SK-N-SH treated with all-trans-retinoic acid at 6 μM for 48 hours (cell line): Measurements from ENCODE around the gene GRM7.

Experiments used
- ATAC-seq: fragments of 200-7000 bp; cut with Tn5 transposase; 3 replicates; pipeline ENCODE4 v1.9.1; 2020; ENCODE audit warnings: mild to moderate bottlenecking, moderate library complexity
- BACH2 ChIP-seq: fragments of 250-450 bp; sonication (Bioruptor Pico); IDR thresholded peaks from 2 replicates; pipeline ENCODE4 v1.9.0; 2021; ENCODE audit warnings: mild to moderate bottlenecking, borderline replicate concordance
- ESRRG ChIP-seq: fragments of 250-450 bp; sonication (Bioruptor Pico); IDR thresholded peaks from 2 replicates; pipeline ENCODE4 v1.6.1; 2021; ENCODE audit warnings: mild to moderate bottlenecking
- GLIS3 ChIP-seq: fragments of 250-450 bp; sonication (Bioruptor Pico); IDR thresholded peaks from 2 replicates; pipeline ENCODE4 v1.5.0; 2020; ENCODE audit warnings: mild to moderate bottlenecking, moderate library complexity
- ISL1 ChIP-seq: fragments of 250-450 bp; sonication (Bioruptor Pico); IDR thresholded peaks from 2 replicates; pipeline ENCODE4 v2.1.2; 2022; ENCODE audit warnings: mild to moderate bottlenecking, moderate library complexity
- OSR1 ChIP-seq: fragments of 250-450 bp; sonication (Bioruptor Pico); IDR thresholded peaks from 2 replicates; pipeline ENCODE4 v1.8.0; 2022; ENCODE audit warnings: moderate library complexity, mild to moderate bottlenecking, inconsistent platforms
- PPARA ChIP-seq: fragments of 250-450 bp; sonication (Bioruptor Pico); IDR thresholded peaks from 2 replicates; pipeline ENCODE4 v1.5.0; 2020; ENCODE audit warnings: mild to moderate bottlenecking, borderline replicate concordance
- RARB ChIP-seq: fragments of 250-450 bp; sonication (Bioruptor Pico); IDR thresholded peaks from 2 replicates; pipeline ENCODE4 v1.8.0; 2021; ENCODE audit warnings: mild to moderate bottlenecking, moderate library complexity
- SNAI2 ChIP-seq: fragments of 250-450 bp; sonication (Bioruptor Pico); IDR thresholded peaks from 2 replicates; pipeline ENCODE4 v1.5.0; 2020; ENCODE audit warnings: mild to moderate bottlenecking, moderate library complexity
- TCF4 ChIP-seq: fragments of 250-450 bp; sonication (Bioruptor Pico); IDR thresholded peaks from 2 replicates; pipeline ENCODE4 v1.8.0; 2021; ENCODE audit warnings: mild to moderate bottlenecking, moderate library complexity, borderline replicate concordance
- TOX ChIP-seq: fragments of 250-450 bp; sonication (Bioruptor Pico); IDR thresholded peaks from 2 replicates; pipeline ENCODE4 v1.8.0; 2021; ENCODE audit warnings: mild to moderate bottlenecking, moderate library complexity, borderline replicate concordance
- ZC3H10 ChIP-seq: fragments of 250-450 bp; sonication (Bioruptor Pico); IDR thresholded peaks from 2 replicates; pipeline ENCODE4 v1.5.1; 2021; ENCODE audit warnings: mild to moderate bottlenecking, moderate library complexity
- ZFP3 ChIP-seq: fragments of 250-450 bp; sonication (Bioruptor Pico); IDR thresholded peaks from 2 replicates; pipeline ENCODE4 v1.5.0; 2020; ENCODE audit warnings: mild to moderate bottlenecking, moderate library complexity
- ZFP30 ChIP-seq: fragments of 450-650 bp; formaldehyde crosslinking; IDR thresholded peaks from 2 replicates; pipeline ENCODE4 v1.5.0; 2022; ENCODE audit warnings: mild to moderate bottlenecking, moderate library complexity
- ZNF70 ChIP-seq: fragments of 450-650 bp; formaldehyde crosslinking; IDR thresholded peaks from 2 replicates; pipeline ENCODE4 v1.5.0; 2020; ENCODE audit warnings: mild to moderate bottlenecking, moderate library complexity
- ZNF8 ChIP-seq: fragments of 450-650 bp; formaldehyde crosslinking; IDR thresholded peaks from 2 replicates; pipeline ENCODE4 v1.5.0; 2020; ENCODE audit warnings: mild to moderate bottlenecking, moderate library complexity
- TF ChIP-seq, protein P1 (sequence below): fragments of 250-450 bp; sonication (Bioruptor Pico); IDR thresholded peaks from 2 replicates; pipeline ENCODE4 v1.5.0; 2020; ENCODE audit warnings: mild to moderate bottlenecking, moderate library complexity
- TF ChIP-seq, protein P2 (sequence below): fragments of 250-450 bp; sonication (Bioruptor Pico); IDR thresholded peaks from 2 replicates; pipeline ENCODE4 v1.8.0; 2021; ENCODE audit warnings: low read depth, mild to moderate bottlenecking, moderate library complexity, borderline replicate concordance
- TF ChIP-seq, protein P3 (sequence below): fragments of 250-450 bp; sonication (Bioruptor Pico); IDR thresholded peaks from 2 replicates; pipeline ENCODE4 v1.5.1; 2020; ENCODE audit warnings: low read depth, mild to moderate bottlenecking, moderate library complexity
- TF ChIP-seq, protein P4 (sequence below): fragments of 250-450 bp; sonication (Bioruptor Pico); IDR thresholded peaks from 2 replicates; pipeline ENCODE4 v1.5.1; 2021; ENCODE audit warnings: mild to moderate bottlenecking, moderate library complexity
- TF ChIP-seq, protein P5 (sequence below): fragments of 250-450 bp; sonication (Bioruptor Pico); IDR thresholded peaks from 2 replicates; pipeline ENCODE4 v1.8.0; 2020; ENCODE audit warnings: mild to moderate bottlenecking, moderate library complexity, borderline replicate concordance

GRM7 gene

DNA sequence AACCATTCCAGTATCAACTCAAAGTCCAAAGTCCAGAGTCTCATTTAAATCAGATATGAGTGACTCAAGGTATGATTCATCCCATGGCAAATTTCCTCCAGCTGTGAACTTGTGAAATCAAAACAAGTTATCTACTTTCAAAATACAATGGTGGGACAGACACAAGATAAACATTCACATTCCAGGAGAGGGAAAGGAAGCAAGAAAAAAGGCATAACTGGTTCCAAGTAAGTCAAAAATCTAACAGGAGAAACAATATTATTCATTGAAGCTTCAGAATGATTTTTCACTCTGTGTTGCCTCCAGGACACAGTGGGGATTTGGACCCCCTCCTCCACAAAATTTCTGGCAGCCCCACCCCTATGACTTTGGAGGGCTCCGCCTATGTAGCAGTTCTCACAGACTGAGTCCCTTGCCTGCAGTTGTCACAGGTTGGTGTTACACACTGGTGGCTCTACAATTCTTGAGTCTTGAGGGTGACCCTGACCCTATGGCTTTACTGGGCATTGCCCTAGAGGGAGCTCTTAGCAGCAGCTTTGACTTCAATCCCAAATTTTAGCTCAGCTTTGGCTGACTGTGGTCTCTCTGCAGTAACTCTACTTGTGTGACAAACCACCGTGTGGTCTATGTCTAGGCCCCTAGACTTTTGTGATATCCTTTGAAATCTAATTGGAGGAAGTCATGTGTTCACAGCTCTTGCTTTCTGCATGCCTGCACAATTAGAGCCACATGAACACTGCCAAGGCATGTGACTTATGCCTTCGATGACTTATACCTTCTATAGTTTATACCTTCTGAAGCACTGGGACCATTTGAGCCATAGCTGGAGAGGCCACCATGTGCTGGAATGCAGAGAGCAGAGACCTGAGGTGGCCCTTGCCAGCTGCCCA, 644.2 kb downstream of the GRM7 start:
- no peak for ATAC-seq
- 0 out of 2 replicates have a peak, but pooled peaks have one; percentile 33 for TF ChIP-seq ISL1 (CRISPR knock-in tag)
- TF ChIP-seq, protein P1, sequence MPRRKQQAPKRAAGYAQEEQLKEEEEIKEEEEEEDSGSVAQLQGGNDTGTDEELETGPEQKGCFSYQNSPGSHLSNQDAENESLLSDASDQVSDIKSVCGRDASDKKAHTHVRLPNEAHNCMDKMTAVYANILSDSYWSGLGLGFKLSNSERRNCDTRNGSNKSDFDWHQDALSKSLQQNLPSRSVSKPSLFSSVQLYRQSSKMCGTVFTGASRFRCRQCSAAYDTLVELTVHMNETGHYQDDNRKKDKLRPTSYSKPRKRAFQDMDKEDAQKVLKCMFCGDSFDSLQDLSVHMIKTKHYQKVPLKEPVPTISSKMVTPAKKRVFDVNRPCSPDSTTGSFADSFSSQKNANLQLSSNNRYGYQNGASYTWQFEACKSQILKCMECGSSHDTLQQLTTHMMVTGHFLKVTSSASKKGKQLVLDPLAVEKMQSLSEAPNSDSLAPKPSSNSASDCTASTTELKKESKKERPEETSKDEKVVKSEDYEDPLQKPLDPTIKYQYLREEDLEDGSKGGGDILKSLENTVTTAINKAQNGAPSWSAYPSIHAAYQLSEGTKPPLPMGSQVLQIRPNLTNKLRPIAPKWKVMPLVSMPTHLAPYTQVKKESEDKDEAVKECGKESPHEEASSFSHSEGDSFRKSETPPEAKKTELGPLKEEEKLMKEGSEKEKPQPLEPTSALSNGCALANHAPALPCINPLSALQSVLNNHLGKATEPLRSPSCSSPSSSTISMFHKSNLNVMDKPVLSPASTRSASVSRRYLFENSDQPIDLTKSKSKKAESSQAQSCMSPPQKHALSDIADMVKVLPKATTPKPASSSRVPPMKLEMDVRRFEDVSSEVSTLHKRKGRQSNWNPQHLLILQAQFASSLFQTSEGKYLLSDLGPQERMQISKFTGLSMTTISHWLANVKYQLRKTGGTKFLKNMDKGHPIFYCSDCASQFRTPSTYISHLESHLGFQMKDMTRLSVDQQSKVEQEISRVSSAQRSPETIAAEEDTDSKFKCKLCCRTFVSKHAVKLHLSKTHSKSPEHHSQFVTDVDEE (CRISPR knock-in tag): no peak

DNA sequence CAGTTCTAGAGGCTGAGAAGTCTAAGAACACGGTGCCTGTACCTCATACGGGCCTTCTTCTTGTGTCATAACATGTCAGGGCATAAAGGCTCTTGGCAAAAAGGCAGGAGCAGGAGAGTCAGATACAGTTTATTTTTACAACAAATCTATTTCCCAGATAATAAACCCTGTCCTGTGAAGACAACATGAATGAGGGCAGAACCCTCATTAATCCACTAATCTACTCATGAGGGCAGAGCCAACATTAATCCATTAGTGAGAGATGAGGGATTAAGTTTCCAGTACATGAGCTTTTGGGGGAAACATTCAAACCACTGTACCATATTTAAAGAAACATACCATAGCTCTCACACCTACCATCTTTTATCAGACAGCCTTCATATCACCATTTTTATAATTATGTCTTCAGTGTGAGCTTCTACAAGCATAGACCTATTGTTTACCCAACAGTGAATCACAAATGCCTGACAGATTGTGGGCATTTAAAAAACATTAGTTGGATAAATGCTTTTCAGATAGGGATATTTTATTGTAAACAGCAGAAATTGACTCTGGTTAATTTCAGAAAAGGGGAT, 645.8 kb downstream of the GRM7 start:
- no peak for ATAC-seq
- TF ChIP-seq ZFP30 (CRISPR knock-in tag): no peak
- TF ChIP-seq, protein P2, sequence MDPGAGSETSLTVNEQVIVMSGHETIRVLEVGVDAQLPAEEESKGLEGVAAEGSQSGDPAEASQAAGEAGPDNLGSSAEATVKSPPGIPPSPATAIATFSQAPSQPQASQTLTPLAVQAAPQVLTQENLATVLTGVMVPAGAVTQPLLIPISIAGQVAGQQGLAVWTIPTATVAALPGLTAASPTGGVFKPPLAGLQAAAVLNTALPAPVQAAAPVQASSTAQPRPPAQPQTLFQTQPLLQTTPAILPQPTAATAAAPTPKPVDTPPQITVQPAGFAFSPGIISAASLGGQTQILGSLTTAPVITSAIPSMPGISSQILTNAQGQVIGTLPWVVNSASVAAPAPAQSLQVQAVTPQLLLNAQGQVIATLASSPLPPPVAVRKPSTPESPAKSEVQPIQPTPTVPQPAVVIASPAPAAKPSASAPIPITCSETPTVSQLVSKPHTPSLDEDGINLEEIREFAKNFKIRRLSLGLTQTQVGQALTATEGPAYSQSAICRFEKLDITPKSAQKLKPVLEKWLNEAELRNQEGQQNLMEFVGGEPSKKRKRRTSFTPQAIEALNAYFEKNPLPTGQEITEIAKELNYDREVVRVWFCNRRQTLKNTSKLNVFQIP (CRISPR knock-in tag): no peak
- TF ChIP-seq ZNF70 (CRISPR knock-in tag): no peak
- TF ChIP-seq, protein P3, sequence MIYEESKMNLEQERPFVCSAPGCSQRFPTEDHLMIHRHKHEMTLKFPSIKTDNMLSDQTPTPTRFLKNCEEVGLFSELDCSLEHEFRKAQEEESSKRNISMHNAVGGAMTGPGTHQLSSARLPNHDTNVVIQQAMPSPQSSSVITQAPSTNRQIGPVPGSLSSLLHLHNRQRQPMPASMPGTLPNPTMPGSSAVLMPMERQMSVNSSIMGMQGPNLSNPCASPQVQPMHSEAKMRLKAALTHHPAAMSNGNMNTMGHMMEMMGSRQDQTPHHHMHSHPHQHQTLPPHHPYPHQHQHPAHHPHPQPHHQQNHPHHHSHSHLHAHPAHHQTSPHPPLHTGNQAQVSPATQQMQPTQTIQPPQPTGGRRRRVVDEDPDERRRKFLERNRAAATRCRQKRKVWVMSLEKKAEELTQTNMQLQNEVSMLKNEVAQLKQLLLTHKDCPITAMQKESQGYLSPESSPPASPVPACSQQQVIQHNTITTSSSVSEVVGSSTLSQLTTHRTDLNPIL (CRISPR knock-in tag): no peak
- TF ChIP-seq BACH2 (CRISPR knock-in tag): no peak
- no peak for TF ChIP-seq TCF4
- TF ChIP-seq TOX (CRISPR knock-in tag): no peak
- no peak for TF ChIP-seq PPARA (CRISPR knock-in tag)
- no peak for TF ChIP-seq RARB (CRISPR knock-in tag)
- no peak for TF ChIP-seq OSR1
- no peak for TF ChIP-seq GLIS3 (CRISPR knock-in tag)
- TF ChIP-seq SNAI2: no peak
- TF ChIP-seq ISL1 (CRISPR knock-in tag): no peak
- no peak for TF ChIP-seq ZFP3
- TF ChIP-seq ZNF8 (CRISPR knock-in tag): no peak
- no peak for TF ChIP-seq ZC3H10 (CRISPR knock-in tag)

DNA sequence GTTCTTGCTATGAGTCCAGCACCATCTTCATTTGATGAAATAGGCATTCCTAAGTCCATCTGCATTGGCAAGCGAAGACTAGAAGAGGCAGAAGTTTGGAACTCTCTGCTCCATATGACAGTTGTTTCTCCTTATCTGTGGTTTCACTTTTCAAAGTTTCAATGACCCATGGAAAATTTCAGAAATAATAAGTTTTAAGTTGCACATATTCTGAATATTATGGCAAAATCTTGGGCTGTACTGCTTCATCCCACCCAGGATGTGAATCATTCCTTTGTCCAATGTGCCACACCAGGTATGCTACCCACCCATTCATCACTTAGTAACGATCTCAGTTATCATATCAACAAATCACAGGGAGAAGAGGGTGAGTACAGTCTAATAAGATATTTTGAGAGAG, 647.9 kb downstream of the GRM7 start:
- no peak for ATAC-seq
- TF ChIP-seq TCF4 (no peak), ZFP3 (no peak), PPARA (CRISPR knock-in tag) (no peak), GLIS3 (CRISPR knock-in tag) (no peak), ZNF8 (CRISPR knock-in tag) (no peak), ISL1 (CRISPR knock-in tag) (no peak), ESRRG (no peak), TOX (CRISPR knock-in tag) (no peak), OSR1 (no peak), ZFP30 (CRISPR knock-in tag) (no peak)
- TF ChIP-seq, protein P2 (CRISPR knock-in tag): no peak
- TF ChIP-seq, protein P4, sequence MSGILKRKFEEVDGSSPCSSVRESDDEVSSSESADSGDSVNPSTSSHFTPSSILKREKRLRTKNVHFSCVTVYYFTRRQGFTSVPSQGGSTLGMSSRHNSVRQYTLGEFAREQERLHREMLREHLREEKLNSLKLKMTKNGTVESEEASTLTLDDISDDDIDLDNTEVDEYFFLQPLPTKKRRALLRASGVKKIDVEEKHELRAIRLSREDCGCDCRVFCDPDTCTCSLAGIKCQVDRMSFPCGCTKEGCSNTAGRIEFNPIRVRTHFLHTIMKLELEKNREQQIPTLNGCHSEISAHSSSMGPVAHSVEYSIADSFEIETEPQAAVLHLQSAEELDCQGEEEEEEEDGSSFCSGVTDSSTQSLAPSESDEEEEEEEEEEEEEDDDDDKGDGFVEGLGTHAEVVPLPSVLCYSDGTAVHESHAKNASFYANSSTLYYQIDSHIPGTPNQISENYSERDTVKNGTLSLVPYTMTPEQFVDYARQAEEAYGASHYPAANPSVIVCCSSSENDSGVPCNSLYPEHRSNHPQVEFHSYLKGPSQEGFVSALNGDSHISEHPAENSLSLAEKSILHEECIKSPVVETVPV (CRISPR knock-in tag): no peak
- TF ChIP-seq, protein P5, sequence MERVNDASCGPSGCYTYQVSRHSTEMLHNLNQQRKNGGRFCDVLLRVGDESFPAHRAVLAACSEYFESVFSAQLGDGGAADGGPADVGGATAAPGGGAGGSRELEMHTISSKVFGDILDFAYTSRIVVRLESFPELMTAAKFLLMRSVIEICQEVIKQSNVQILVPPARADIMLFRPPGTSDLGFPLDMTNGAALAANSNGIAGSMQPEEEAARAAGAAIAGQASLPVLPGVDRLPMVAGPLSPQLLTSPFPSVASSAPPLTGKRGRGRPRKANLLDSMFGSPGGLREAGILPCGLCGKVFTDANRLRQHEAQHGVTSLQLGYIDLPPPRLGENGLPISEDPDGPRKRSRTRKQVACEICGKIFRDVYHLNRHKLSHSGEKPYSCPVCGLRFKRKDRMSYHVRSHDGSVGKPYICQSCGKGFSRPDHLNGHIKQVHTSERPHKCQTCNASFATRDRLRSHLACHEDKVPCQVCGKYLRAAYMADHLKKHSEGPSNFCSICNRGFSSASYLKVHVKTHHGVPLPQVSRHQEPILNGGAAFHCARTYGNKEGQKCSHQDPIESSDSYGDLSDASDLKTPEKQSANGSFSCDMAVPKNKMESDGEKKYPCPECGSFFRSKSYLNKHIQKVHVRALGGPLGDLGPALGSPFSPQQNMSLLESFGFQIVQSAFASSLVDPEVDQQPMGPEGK: no peak
- TF ChIP-seq, protein P3 (CRISPR knock-in tag): no peak
- TF ChIP-seq, protein P1 (CRISPR knock-in tag): no peak
